HG03378 (cell line): ENCODE data around the gene PPP4R3A.
"Not testable (repeated sequence)": the region's sequence is repeated elsewhere in the genome, so short reads cannot be mapped to it uniquely, and the experiment has no call there.

ENCODE experiments used
- ATAC-seq: cut with Tn5 transposase; IDR thresholded peaks from one replicate; pipeline ENCODE4 v1.9.1; 2021; ENCODE audit warnings: mild to moderate bottlenecking, moderate library complexity; ENCODE audit not compliant: unreplicated experiment

PPP4R3A gene

GRCh38 chr14:91510171-91511042 is at the start of gene PPP4R3A:
TSS of gene PPP4R3A (minus strand) at chr14:91510310. CDS start at chr14:91509647, 663 bp downstream.
- ATAC-seq: peak; percentile 72

- ATAC-seq: no peak
These were observed 45.4 kb upstream of the PPP4R3A start for GRCh38 chr14:91555531-91555930.

GRCh38 chr14:91554535-91555332 is 44.6 kb upstream of the PPP4R3A start:
- no peak for ATAC-seq

GRCh38 chr14:91548108-91548507 is 38.0 kb upstream of the PPP4R3A start:
- ATAC-seq: no peak

GRCh38 chr14:91545946-91546716 is 36.0 kb upstream of the PPP4R3A start:
- ATAC-seq: no peak

- no peak for ATAC-seq
These were observed 35.1 kb upstream of the PPP4R3A start for GRCh38 chr14:91545204-91545603.

GRCh38 chr14:91536327-91536726 is 26.2 kb upstream of the PPP4R3A start:
- no peak for ATAC-seq

- ATAC-seq: not testable (repeated sequence)
These were observed 23.9 kb upstream of the PPP4R3A start for GRCh38 chr14:91534059-91534458.

- ATAC-seq: no peak
These were observed 23.5 kb upstream of the PPP4R3A start for GRCh38 chr14:91533623-91534022.

- no peak for ATAC-seq
These were observed 13.9 kb upstream of the PPP4R3A start for GRCh38 chr14:91523972-91524371.

- no peak for ATAC-seq
These were observed 11.0 kb upstream of the PPP4R3A start for GRCh38 chr14:91521061-91521640.

- no peak for ATAC-seq
These were observed 10.0 kb upstream of the PPP4R3A start for GRCh38 chr14:91520138-91520537.

- ATAC-seq: no peak
These were observed 9.3 kb upstream of the PPP4R3A start for GRCh38 chr14:91519239-91520036.

- no peak for ATAC-seq
These were observed 6.7 kb upstream of the PPP4R3A start for GRCh38 chr14:91516663-91517388.

- no peak for ATAC-seq
These were observed 5.9 kb upstream of the PPP4R3A start for GRCh38 chr14:91515979-91516378.

GRCh38 chr14:91511043-91511383 is 903 bp upstream of the PPP4R3A start:
- no peak for ATAC-seq

GRCh38 chr14:91509878-91510170 is 286 bp downstream of the PPP4R3A start:
- ATAC-seq: peak; percentile 22

- peak; percentile 7 for ATAC-seq
These were observed 830 bp downstream of the PPP4R3A start for GRCh38 chr14:91509083-91509877.

GRCh38 chr14:91508105-91508504 is 2.0 kb downstream of the PPP4R3A start:
- no peak for ATAC-seq
